H1 (cell line): ENCODE data around the gene GRM1. TPM values are rescaled to one million over a fixed set of nuclear protein-coding genes. Genes with fewer than 3 reads are reported as not detected.

Experiments used
- CTCF ChIA-PET: fragments of 300-600 bp; sonication (Branson Sonifier 250); formaldehyde crosslinking; loops from one replicate; lab custom pipeline; 2021; ENCODE audit not compliant: partially characterized antibody; lab: Charles Lee
- POLR2A ChIA-PET: fragments of 300-600 bp; sonication (Branson Sonifier 250); formaldehyde crosslinking; loops from one replicate; lab custom pipeline; 2021; ENCODE audit warnings: inconsistent platforms; ENCODE audit not compliant: partially characterized antibody; lab: Charles Lee
- DNase-seq, 2 experiments: peaks; one replicate each; pipeline versions ENCODE4 v3.0.0 to v3.0.0-alpha.2; 2010 to 2022; ENCODE audit warnings: low spot score in 2 of 2, low read depth in 1 of 2, mixed read lengths in 1 of 2
- FAIRE-seq: peaks from 2 replicates; lab custom pipeline; 2011; peaks lifted over from hg19 to GRCh38; lab: Jason Lieb, UNC
- H2AFZ ChIP-seq: 2 replicates; pipeline ENCODE4 v1.8.1; 2012; ENCODE audit warnings: low read length, inconsistent platforms
- H2AK5ac ChIP-seq: 2 replicates; pipeline ENCODE4 v1.6.1; 2013; ENCODE audit warnings: low read depth, low read length
- H2BK120ac ChIP-seq: replicated peaks from 2 replicates; pipeline ENCODE3; 2013; ENCODE audit warnings: low read depth, low read length, inconsistent platforms
- H2BK12ac ChIP-seq: 2 replicates; pipeline ENCODE4 v1.6.1; 2013; ENCODE audit warnings: low read depth, low read length
- H2BK15ac ChIP-seq: 2 replicates; pipeline ENCODE4 v1.6.1; 2013; ENCODE audit warnings: low read length
- H2BK20ac ChIP-seq: 2 replicates; pipeline ENCODE4 v1.6.1; 2013; ENCODE audit warnings: low read length
- H2BK5ac ChIP-seq: 2 replicates; pipeline ENCODE4 v1.6.1; 2013; ENCODE audit warnings: low read depth, low read length
- H3K14ac ChIP-seq: 2 replicates; pipeline ENCODE4 v1.6.1; 2013; ENCODE audit warnings: inconsistent platforms; ENCODE audit not compliant: insufficient read length
- H3K18ac ChIP-seq: 2 replicates; pipeline ENCODE4 v1.6.1; 2013; ENCODE audit warnings: low read length; ENCODE audit errors: extremely low read depth
- H3K23ac ChIP-seq: 2 replicates; pipeline ENCODE4 v1.6.1; 2013; ENCODE audit warnings: inconsistent platforms; ENCODE audit not compliant: insufficient read length
- H3K23me2 ChIP-seq: 2 replicates; pipeline ENCODE4 v1.6.1; 2013; ENCODE audit warnings: low read depth, low read length
- H3K27ac ChIP-seq: 2 replicates; pipeline ENCODE4 v1.6.1; 2011; ENCODE audit warnings: low read depth, low read length, inconsistent platforms
- H3K27me3 ChIP-seq, 4 experiments: replicated peaks in 1 of 4; 1 replicate in 1 of 4; 2 replicates in 3 of 4; pipeline versions ENCODE4 v1.6.1 to v1.8.1; 2011 to 2013; ENCODE audit warnings: low read length in 3 of 4, mild to moderate bottlenecking in 3 of 4, inconsistent platforms in 2 of 4, mixed read lengths in 2 of 4, moderate library complexity in 1 of 4; ENCODE audit not compliant: control insufficient read depth in 3 of 4, insufficient read depth in 3 of 4; ENCODE audit errors: extremely low read depth in 1 of 4
- H3K36me3 ChIP-seq, 4 experiments: 2 replicates each; pipeline versions ENCODE4 v1.6.1 to v1.8.1; 2011 to 2013; ENCODE audit warnings: mild to moderate bottlenecking in 4 of 4, low read length in 3 of 4, moderate library complexity in 2 of 4, control low read depth in 1 of 4, inconsistent platforms in 1 of 4; ENCODE audit not compliant: insufficient read depth in 4 of 4, control insufficient read depth in 2 of 4
- H3K4ac ChIP-seq: replicated peaks from 2 replicates; pipeline ENCODE3; 2013; ENCODE audit warnings: low read length, low read depth, mixed read lengths, inconsistent platforms; ENCODE audit not compliant: insufficient read length
- H3K4me1 ChIP-seq, 4 experiments: replicated peaks in 1 of 4; 1 replicate in 1 of 4; 2 replicates in 3 of 4; pipeline versions ENCODE4 v1.6.1 to v1.8.1; 2011 to 2013; ENCODE audit warnings: low read length in 3 of 4, inconsistent platforms in 2 of 4, mixed read lengths in 1 of 4; ENCODE audit not compliant: insufficient read depth in 4 of 4, control insufficient read depth in 3 of 4
- H3K4me2 ChIP-seq, 2 experiments: 2 replicates each; pipeline versions ENCODE4 v1.6.1 to v1.8.1; 2011 to 2013; ENCODE audit warnings: low read depth in 2 of 2, low read length in 2 of 2, control low read depth in 1 of 2, inconsistent platforms in 1 of 2, mild to moderate bottlenecking in 1 of 2; ENCODE audit not compliant: insufficient read depth in 1 of 2
- H3K4me3 ChIP-seq, 4 experiments: fragments of 200-600, 300-600 bp in 1 of 4; sonication (generic), shearing (Covaris generic), sonication (Bioruptor Twin) in 1 of 4; 2 replicates each; pipeline versions ENCODE4 v1.5.1 to v1.8.1; 2011 to 2016; ENCODE audit warnings: low read length in 4 of 4, low read depth in 3 of 4, control low read depth in 2 of 4, inconsistent platforms in 2 of 4, mild to moderate bottlenecking in 2 of 4, mixed read lengths in 1 of 4, moderate library complexity in 1 of 4; ENCODE audit not compliant: insufficient read depth in 2 of 4; ENCODE audit errors: extremely low read depth in 1 of 4
- H3K56ac ChIP-seq: replicated peaks from 2 replicates; pipeline ENCODE3; 2013; ENCODE audit warnings: low read depth, mild to moderate bottlenecking, mixed read lengths, low read length, inconsistent platforms; ENCODE audit not compliant: insufficient read length
- H3K79me1 ChIP-seq: 2 replicates; pipeline ENCODE4 v1.6.1; 2013; ENCODE audit warnings: low read depth, low read length, control low read depth
- H3K79me2 ChIP-seq, 2 experiments: 2 replicates each; pipeline versions ENCODE4 v1.6.1 to v1.8.1; 2012 to 2013; ENCODE audit warnings: low read length in 2 of 2, mild to moderate bottlenecking in 2 of 2, inconsistent platforms in 1 of 2; ENCODE audit not compliant: insufficient read depth in 2 of 2, control insufficient read depth in 1 of 2
- H3K9ac ChIP-seq, 4 experiments: replicated peaks in 1 of 4; 1 replicate in 1 of 4; 2 replicates in 3 of 4; pipeline versions ENCODE4 v1.6.1 to v1.8.1; 2011 to 2013; ENCODE audit warnings: low read depth in 3 of 4, low read length in 3 of 4, control low read depth in 2 of 4, mild to moderate bottlenecking in 2 of 4, moderate library complexity in 2 of 4, inconsistent platforms in 1 of 4; ENCODE audit errors: extremely low read depth in 1 of 4
- H3K9me3 ChIP-seq, 2 experiments: 2 replicates each; pipeline versions ENCODE4 v1.6.1 to v1.8.1; 2012 to 2013; ENCODE audit warnings: mild to moderate bottlenecking in 2 of 2, moderate library complexity in 2 of 2, control low read depth in 1 of 2, inconsistent platforms in 1 of 2, low read depth in 1 of 2, low read length in 1 of 2, mixed read lengths in 1 of 2; ENCODE audit not compliant: insufficient read depth in 2 of 2
- H4K20me1 ChIP-seq, 2 experiments: replicated peaks in 1 of 2; 2 replicates each; pipeline versions ENCODE3 to v1.8.1; 2011 to 2013; ENCODE audit warnings: inconsistent platforms in 2 of 2, low read length in 2 of 2, mild to moderate bottlenecking in 1 of 2; ENCODE audit not compliant: insufficient read depth in 2 of 2, control insufficient read depth in 1 of 2
- H4K5ac ChIP-seq: 2 replicates; pipeline ENCODE4 v1.6.1; 2013; ENCODE audit warnings: low read length, low read depth, mixed read lengths, inconsistent platforms; ENCODE audit not compliant: insufficient read length
- H4K8ac ChIP-seq: 2 replicates; pipeline ENCODE4 v1.8.0; 2013; ENCODE audit warnings: mild to moderate bottlenecking, moderate library complexity, low read length, inconsistent platforms; ENCODE audit not compliant: insufficient read depth; ENCODE audit errors: extremely low read depth
- H4K91ac ChIP-seq: replicated peaks from 2 replicates; pipeline ENCODE3; 2013; ENCODE audit warnings: low read length, mixed read lengths, inconsistent platforms; ENCODE audit not compliant: insufficient read length
- CBX5 ChIP-seq: fragments of 300-800, 300-1000 bp; sonication (generic); IDR thresholded peaks from 2 replicates; pipeline ENCODE4 v1.7.1; 2016; ENCODE audit warnings: antibody characterized with exemption, low read length, low read depth
- CBX8 ChIP-seq: fragments of 300-800, 300-1000 bp; sonication (generic); IDR thresholded peaks from 2 replicates; pipeline ENCODE4 v1.7.1; 2016; ENCODE audit warnings: low read depth, low read length, borderline replicate concordance
- CHD2 ChIP-seq: IDR thresholded peaks from 2 replicates; pipeline ENCODE4 v1.6.1; 2012; ENCODE audit warnings: low read length, improper control_type of control experiment
- CTBP2 ChIP-seq: IDR thresholded peaks from 2 replicates; pipeline ENCODE4 v1.7.0; 2011; ENCODE audit warnings: borderline replicate concordance, mild to moderate bottlenecking, moderate library complexity, mixed read lengths, low read length; ENCODE audit not compliant: insufficient read depth, insufficient read length
- JUN ChIP-seq: IDR thresholded peaks from 2 replicates; pipeline ENCODE4 v1.6.1; 2011; ENCODE audit warnings: low read depth, mild to moderate bottlenecking, improper control_type of control experiment, low read length
- NRF1 ChIP-seq: IDR thresholded peaks from 2 replicates; pipeline ENCODE4 v1.6.1; 2011; ENCODE audit warnings: mild to moderate bottlenecking, low read depth, low read length, improper control_type of control experiment
- SAP30 ChIP-seq: fragments of 300-600 bp; sonication (generic); IDR thresholded peaks from 2 replicates; pipeline ENCODE4 v1.7.1; 2012; ENCODE audit warnings: low read length, moderate library complexity, mild to moderate bottlenecking, inconsistent platforms; ENCODE audit not compliant: insufficient read depth, insufficient replicate concordance
- SRF ChIP-seq: IDR thresholded peaks from 2 replicates; pipeline ENCODE4 v1.6.1; 2011; ENCODE audit warnings: mild to moderate bottlenecking, low read depth, low read length, moderate library complexity
- TCF12 ChIP-seq: IDR thresholded peaks from 2 replicates; pipeline ENCODE4 v1.6.1; 2011; ENCODE audit warnings: low read depth, mild to moderate bottlenecking, low read length
- WGBS, 2 experiments: shearing (Covaris generic) in 1 of 2; methylation state at CpG; one replicate each; pipeline versions ENCODE4 v1.1.6 to v1.1.7; 2013 to 2015; ENCODE audit warnings: low lambda C conversion rate in 2 of 2, mixed read lengths in 2 of 2, inconsistent platforms in 1 of 2, low coverage in 1 of 2, missing lambda C conversion rate in 1 of 2; ENCODE audit not compliant: insufficient replicate concordance in 2 of 2, insufficient coverage in 1 of 2, insufficient read length in 1 of 2; ENCODE audit errors: extremely low coverage in 1 of 2, missing lambda C conversion rate in 1 of 2; 5-methylcytosine and 5-hydroxymethylcytosine counted together
- polyA plus RNA-seq, 7 experiments: library from polyadenylated mRNA; depleted of rRNA in 3 of 7; stranded (reverse) in 5 of 7; unstranded in 2 of 7; fragments of >200 nt in 5 of 7; fragments of 200-250 nt in 2 of 7; gene quantifications; 1 replicate in 5 of 7; 2 replicates in 1 of 7; 4 replicates in 1 of 7; pipeline versions ENCODE4 v1.2.1 to v1.2.3, GENCODE V29; 2011 to 2013; ENCODE audit warnings: missing spikeins in 2 of 7, mixed read lengths in 2 of 7
- total RNA-seq: library from RNA; stranded (reverse); fragmentation: NEBNext Ultra II Directional; extraction: Animal tissue kit (Norgen Biotek cat#: 25700); gene quantifications from 2 replicates; pipeline ENCODE4 v1.2.1, GENCODE V29; 2021
- TF ChIP-seq, protein P1 (sequence below): IDR thresholded peaks from 2 replicates; pipeline ENCODE4 v1.6.1; 2012; ENCODE audit warnings: low read length, inconsistent platforms

Gene GRM1
- total and polyA plus RNA-seq, 2 of the 8 experiments (the other 6 are each of a cell fraction or from before 2014, with no cell fraction given) = 0.15 to 1.3 TPM

DNA sequence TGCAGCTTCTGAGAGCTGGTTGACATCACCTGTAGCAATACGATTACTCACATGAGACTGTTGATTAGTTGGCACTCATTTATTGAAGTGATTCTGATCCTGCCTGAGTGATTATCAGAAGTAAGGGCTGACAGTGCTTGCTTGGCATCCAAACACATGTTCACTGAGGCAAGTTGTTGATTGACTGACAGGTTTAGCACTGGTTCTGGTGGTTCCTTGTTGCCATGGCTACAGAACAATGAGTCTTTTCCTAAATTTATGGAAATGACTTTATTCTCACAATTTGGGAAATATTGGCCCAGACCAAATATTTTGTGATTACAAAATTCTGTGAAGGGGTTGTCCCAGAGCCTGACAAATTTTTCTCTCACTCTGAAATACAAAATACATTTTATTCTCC lies 368.8 kb downstream of the GRM1 start:
- CTCF ChIA-PET = no interaction called here
- H3K4me2 ChIP-seq = no peak overlapping the region
- H3K18ac ChIP-seq = no peak overlapping the region
- H2BK5ac ChIP-seq = no peak overlapping the region
- H3K27me3 ChIP-seq = no peaks in the 10 kb centered on the region
- H3K9ac ChIP-seq = no peak overlapping the region
- H3K4me3 ChIP-seq = no peak overlapping the region
- no peaks in the 10 kb centered on the region for H3K9me3 ChIP-seq
- no peak overlapping the region for H3K56ac ChIP-seq
- H3K4me1 ChIP-seq = no peaks in the 10 kb centered on the region
- H3K27ac ChIP-seq = no peak overlapping the region
- no peak overlapping the region for H2BK12ac ChIP-seq
- no peak overlapping the region for H3K4ac ChIP-seq
- WGBS, 2 experiments = 100% methylated on average over 1 of the region's 1 CpG; no CpG with 5 or more reads in 1 of the 2 experiments
- H2AFZ ChIP-seq = no peak overlapping the region
- no peak overlapping the region for H2BK20ac ChIP-seq
- no peak overlapping the region for H3K23ac ChIP-seq
- H3K14ac ChIP-seq = no peak overlapping the region
- TF ChIP-seq SAP30 = no peak
- TF ChIP-seq CBX5 = no peak
- TF ChIP-seq TCF12 = no peak
- TF ChIP-seq SRF = no peak
- no peak for TF ChIP-seq CHD2
- TF ChIP-seq CTBP2 = no peak
- TF ChIP-seq CBX8 = no peak
- TF ChIP-seq, protein P1, sequence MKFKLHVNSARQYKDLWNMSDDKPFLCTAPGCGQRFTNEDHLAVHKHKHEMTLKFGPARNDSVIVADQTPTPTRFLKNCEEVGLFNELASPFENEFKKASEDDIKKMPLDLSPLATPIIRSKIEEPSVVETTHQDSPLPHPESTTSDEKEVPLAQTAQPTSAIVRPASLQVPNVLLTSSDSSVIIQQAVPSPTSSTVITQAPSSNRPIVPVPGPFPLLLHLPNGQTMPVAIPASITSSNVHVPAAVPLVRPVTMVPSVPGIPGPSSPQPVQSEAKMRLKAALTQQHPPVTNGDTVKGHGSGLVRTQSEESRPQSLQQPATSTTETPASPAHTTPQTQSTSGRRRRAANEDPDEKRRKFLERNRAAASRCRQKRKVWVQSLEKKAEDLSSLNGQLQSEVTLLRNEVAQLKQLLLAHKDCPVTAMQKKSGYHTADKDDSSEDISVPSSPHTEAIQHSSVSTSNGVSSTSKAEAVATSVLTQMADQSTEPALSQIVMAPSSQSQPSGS = no peak
- TF ChIP-seq JUN = no peak
- no peak for TF ChIP-seq NRF1
- TF ChIP-seq, all 59 proteins: peak for 0
- Histone ChIP-seq H2BK120ac (no peak overlapping the region), H2BK15ac (no peak overlapping the region), H4K5ac (no peak overlapping the region), H3K79me1 (no peaks in the 10 kb centered on the region), H3K79me2 (no peaks in the 10 kb centered on the region), H3K23me2 (no peaks in the 10 kb centered on the region), H4K20me1 (no peaks in the 10 kb centered on the region), H4K8ac (no peak overlapping the region), H3K36me3 (no peaks in the 10 kb centered on the region), H4K91ac (no peak overlapping the region), H2AK5ac (no peak overlapping the region)
- DNase-seq = no peak
- no peak for FAIRE-seq
- POLR2A ChIA-PET = no interaction called here
